Thyroid gland (tissue), 4 donors: ENCODE measurements around the gene CLK3. TPM values are rescaled to one million over a fixed set of nuclear protein-coding genes. Genes with fewer than 3 reads are reported as not detected.

Source experiments
- DNase-seq, 2 donors: peaks; one replicate each; pipeline ENCODE4 v3.0.0-alpha.2; 2019
- H3K27ac ChIP-seq, 3 donors: fragments of 200-600 bp; sonication (generic); 1 replicate in 2 of 3; 2 replicates in 1 of 3; pipeline ENCODE4 v1.5.1; 2016 to 2019; ENCODE audit warnings: mild to moderate bottlenecking in 1 of 3, moderate library complexity in 1 of 3
- H3K27me3 ChIP-seq: fragments of 200-600 bp; sonication (generic); one replicate; pipeline ENCODE4 v1.5.1; 2019
- H3K36me3 ChIP-seq, 2 donors: fragments of 200-600 bp; sonication (generic); one replicate each; pipeline ENCODE4 v1.5.1; 2016 to 2019
- H3K4me1 ChIP-seq, 2 donors: fragments of 200-600 bp; sonication (generic); one replicate each; pipeline ENCODE4 v1.5.1; 2017 to 2019
- H3K4me3 ChIP-seq, 3 donors: fragments of 200-600 bp; sonication (generic); replicated peaks in 1 of 3; 1 replicate in 2 of 3; 2 replicates in 1 of 3; pipeline ENCODE4 v1.5.1; 2016; ENCODE audit warnings: mild to moderate bottlenecking in 1 of 3
- H3K9me3 ChIP-seq: fragments of 200-600 bp; sonication (generic); one replicate; pipeline ENCODE4 v1.5.1; 2017
- POLR2A ChIP-seq, 2 donors: fragments of 450-650 bp; IDR thresholded peaks; one replicate each; pipeline ENCODE4 v1.6.1; 2017; ENCODE audit warnings: antibody characterized with exemption in 2 of 2, mild to moderate bottlenecking in 2 of 2, moderate library complexity in 1 of 2
- WGBS, 2 donors: methylation state at CpG; one replicate each; pipeline ENCODE4 v1.1.5; 2017; 5-methylcytosine and 5-hydroxymethylcytosine counted together
- intact Hi-C: fragments of 100-400 bp; cut with DNase I; formaldehyde crosslinking; loops from one replicate; pipeline ENCODE4 v1.15.1; 2023
- total RNA-seq, 4 donors: library from RNA; depleted of rRNA; stranded (reverse); fragments of >200 nt; gene quantifications; one replicate each; pipeline ENCODE4 v1.2.3, GENCODE V29; 2016
- TF ChIP-seq, protein P1 (sequence below), 6 experiments: fragments of 200-600 bp in 3 of 6; fragments of 450-650 bp in 3 of 6; sonication (generic) in 3 of 6; IDR thresholded peaks; one replicate each; pipeline ENCODE4 v1.5.1; 2016 to 2019; ENCODE audit warnings: antibody characterized with exemption in 6 of 6, mild to moderate bottlenecking in 2 of 6, inconsistent platforms in 1 of 6, moderate library complexity in 1 of 6

CLK3 gene
- total RNA-seq, 4 donors from 2014 or later, result 91.9 to 156 (median 120) TPM

DNA sequence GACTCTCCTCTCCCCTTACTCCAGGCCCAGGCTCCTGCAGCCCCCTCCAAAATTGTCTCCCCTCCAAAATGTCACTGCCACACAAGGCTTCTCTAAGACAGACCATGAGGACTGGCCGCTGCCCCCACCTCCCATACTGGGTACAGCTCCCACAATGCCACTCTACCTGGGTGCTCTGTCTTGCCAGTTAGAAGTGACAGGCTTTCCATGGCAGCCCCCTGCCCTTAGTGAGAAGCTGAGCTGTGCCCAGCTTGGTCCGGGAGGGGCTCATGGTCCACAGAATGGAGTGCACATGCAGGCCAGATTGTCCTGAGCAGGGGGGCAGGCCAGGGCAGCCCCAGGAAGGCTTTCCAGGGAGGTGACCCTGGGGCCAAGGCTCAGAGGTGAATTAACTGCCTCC lies 3.0 kb upstream of the CLK3 start:
- H3K4me3 ChIP-seq, result no peak overlapping the region
- intact Hi-C loops, result loop anchor here (5.0 to 10.0 kb wide), 2 partner anchors 70 to 228 kb away; partner anchors contain the start of gene ARID3B
- H3K27ac ChIP-seq, result no peak overlapping the region
- H3K36me3 ChIP-seq, result no peaks in the 10 kb centered on the region
- peaks cover 11 to 14% of the 10 kb centered on the region in 2 donors for H3K4me1 ChIP-seq
- no peaks in the 10 kb centered on the region for H3K27me3 ChIP-seq
- WGBS, 2 donors, result 90 to 97% methylated on average over 2 of the region's 2 CpGs
- no peak for TF ChIP-seq POLR2A (IDR thresholded peaks at IDR 0.05)
- TF ChIP-seq, protein P1, sequence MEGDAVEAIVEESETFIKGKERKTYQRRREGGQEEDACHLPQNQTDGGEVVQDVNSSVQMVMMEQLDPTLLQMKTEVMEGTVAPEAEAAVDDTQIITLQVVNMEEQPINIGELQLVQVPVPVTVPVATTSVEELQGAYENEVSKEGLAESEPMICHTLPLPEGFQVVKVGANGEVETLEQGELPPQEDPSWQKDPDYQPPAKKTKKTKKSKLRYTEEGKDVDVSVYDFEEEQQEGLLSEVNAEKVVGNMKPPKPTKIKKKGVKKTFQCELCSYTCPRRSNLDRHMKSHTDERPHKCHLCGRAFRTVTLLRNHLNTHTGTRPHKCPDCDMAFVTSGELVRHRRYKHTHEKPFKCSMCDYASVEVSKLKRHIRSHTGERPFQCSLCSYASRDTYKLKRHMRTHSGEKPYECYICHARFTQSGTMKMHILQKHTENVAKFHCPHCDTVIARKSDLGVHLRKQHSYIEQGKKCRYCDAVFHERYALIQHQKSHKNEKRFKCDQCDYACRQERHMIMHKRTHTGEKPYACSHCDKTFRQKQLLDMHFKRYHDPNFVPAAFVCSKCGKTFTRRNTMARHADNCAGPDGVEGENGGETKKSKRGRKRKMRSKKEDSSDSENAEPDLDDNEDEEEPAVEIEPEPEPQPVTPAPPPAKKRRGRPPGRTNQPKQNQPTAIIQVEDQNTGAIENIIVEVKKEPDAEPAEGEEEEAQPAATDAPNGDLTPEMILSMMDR (IDR thresholded peaks at IDR 0.05), result no peak
- no peaks in the 10 kb centered on the region for H3K9me3 ChIP-seq
- DNase-seq, result no peak

DNA sequence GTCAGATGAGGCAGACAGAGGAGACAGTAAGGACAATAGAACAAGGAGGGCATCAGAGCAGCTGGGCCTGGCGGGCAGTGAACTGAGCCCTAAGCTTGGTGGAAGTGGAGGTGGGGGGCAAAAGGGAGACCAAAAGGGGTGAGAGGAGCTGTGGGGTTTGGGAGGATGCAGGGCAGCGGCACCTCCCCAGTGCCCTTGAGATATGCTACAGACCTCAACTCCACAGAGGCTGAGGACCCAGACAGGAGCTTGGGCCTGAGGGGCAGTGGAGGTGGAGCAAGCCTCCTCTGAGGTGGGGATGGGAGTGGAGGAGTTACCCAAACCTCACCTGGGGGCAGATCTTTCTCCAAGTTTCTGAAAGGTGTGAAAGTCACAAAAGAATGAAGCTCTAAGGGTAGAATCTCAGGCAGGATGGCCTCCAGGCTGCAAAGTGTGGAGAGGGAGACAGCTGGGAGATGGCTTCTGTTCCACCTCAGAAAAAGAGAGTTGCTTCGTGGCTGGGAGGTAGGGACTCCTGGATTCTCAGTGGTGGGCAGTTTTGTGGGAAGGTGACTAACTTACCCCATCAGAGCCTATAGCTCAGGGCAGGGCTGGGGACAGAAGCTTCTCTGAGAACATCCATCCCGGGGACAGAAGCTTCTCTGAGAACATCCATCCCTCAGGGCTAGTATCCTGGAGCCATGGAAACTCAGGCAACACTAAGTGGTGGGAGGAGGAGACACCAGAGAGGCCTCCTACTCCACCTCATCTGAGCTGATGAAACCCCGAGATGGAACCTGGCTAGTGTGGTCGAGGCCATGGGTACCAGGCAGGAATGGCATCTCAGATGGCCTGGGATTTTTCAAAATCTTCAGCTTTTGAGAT lies 2.3 kb upstream of the CLK3 start:
- 76 to 86% methylated on average over 6 of the region's 6 CpGs for WGBS, 2 donors
- no peaks in the 10 kb centered on the region for H3K27me3 ChIP-seq
- no peak for TF ChIP-seq POLR2A (IDR thresholded peaks at IDR 0.05)
- TF ChIP-seq, protein P1 (IDR thresholded peaks at IDR 0.05), result no peak
- intact Hi-C loops, result loop anchor here (5.0 to 10.0 kb wide), 2 partner anchors 71 to 229 kb away; partner anchors contain the start of gene ARID3B
- no peaks in the 10 kb centered on the region for H3K36me3 ChIP-seq
- H3K27ac ChIP-seq, result no peak overlapping the region
- DNase-seq, result no peak
- H3K4me1 ChIP-seq, result peaks cover 17 to 18% of the 10 kb centered on the region in 2 donors
- H3K4me3 ChIP-seq, result no peak overlapping the region
- no peaks in the 10 kb centered on the region for H3K9me3 ChIP-seq

DNA sequence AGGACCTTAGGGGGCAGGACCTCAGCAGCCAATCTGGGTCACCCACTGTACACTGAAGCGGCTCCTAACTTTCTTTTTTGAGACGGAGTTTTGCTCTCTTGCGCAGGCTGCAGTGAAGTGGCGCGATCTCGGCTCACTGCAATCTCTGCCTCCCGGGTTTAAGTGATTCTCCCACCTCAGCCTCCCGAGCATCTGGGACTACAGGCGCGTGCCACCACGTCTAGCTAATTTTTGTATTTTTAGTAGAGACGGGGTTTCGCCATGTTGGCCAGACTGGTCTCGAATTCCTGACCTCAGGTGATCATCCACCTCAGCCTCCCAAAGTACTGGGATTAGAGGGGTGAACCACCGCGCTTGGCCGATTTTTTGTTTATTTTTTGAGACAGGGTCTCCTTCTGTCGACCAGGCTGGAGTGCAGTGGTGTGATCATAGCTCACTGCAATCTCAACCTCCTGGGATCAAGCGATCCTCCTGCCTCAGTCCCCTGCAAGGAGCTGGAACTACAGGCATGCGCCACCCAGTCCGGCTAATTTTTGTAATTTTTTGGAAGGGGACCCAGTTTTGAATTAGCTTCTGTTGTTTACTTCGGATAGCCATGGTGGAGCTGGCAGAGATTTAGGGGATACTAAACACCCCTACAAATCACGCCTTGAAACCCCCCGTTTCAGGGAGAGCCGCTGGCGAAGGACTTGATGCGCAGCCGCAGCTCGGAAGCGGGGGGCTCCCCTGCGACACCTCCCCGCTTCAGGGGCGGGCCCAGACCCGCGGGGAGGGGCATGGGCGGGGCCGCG lies 1.5 kb upstream of the CLK3 start:
- H3K36me3 ChIP-seq, result peaks cover 0 to under 1% of the 10 kb centered on the region in 2 donors
- H3K4me3 ChIP-seq, result peak overlapping the region in 2 of 3 donors; percentile 51 to 79
- no peaks in the 10 kb centered on the region for H3K9me3 ChIP-seq
- peaks cover 17 to 19% of the 10 kb centered on the region in 2 donors for H3K4me1 ChIP-seq
- H3K27me3 ChIP-seq, result no peaks in the 10 kb centered on the region
- H3K27ac ChIP-seq, result peak overlapping the region; percentile 88 to 98 (median 98)
- TF ChIP-seq, protein P1 (IDR thresholded peaks at IDR 0.05), result no peak
- TF ChIP-seq POLR2A (IDR thresholded peaks at IDR 0.05), result no peak
- 37 to 49% methylated on average over 24 to 33 of the region's 38 CpGs for WGBS, 2 donors
- intact Hi-C loops, result loop anchor here (5.0 to 10.0 kb wide), 2 partner anchors 72 to 229 kb away; partner anchors contain the start of gene ARID3B
- no peak for DNase-seq

DNA sequence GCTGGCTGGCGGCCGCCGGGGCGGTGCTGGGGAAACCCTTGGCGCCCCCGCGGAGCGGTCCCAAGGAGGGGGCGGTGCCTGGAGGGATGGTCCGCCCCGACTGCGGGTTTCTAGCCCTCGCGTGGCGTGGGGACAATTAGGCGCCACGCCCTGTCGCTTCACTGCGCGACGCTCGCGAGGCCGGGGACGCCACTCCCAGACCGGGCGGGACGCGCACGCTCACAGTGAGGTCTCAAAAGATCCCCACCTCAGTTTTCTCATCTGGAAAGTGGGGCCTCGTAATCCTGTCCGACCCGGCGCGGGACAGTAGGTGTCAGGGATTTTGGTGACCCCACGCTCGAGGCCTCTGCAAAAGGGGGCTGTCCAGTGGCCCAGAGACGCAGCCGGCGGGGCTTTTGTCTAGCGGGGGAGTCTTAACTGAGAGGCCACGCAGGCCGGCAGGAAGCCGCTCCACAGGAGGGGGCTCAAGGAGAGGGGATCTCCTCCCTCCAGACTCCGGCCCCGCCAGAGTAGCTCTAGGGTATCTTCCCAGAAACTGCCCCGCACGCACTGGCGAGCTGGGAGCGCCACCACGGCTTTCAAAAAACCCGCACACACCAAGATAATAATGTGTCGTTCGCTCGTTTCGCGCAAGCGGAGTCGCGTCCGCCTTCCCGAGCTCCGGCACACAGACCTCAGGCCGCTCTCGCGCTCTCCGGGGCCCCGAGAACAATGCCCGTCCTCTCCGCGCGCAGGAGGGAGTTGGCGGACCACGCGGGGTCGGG lies 710 bp upstream of the CLK3 start:
- peak; percentile 86 to 89 for DNase-seq
- WGBS, 2 donors, result 0% methylated on average over 25 of the region's 76 CpGs; no CpG with 5 or more reads in 1 of the 2 donors
- H3K9me3 ChIP-seq, result no peaks in the 10 kb centered on the region
- peak; percentile 29 to 46 for TF ChIP-seq POLR2A (IDR thresholded peaks at IDR 0.05)
- TF ChIP-seq, protein P1 (IDR thresholded peaks at IDR 0.05), result no peak
- H3K27ac ChIP-seq, result peak overlapping the region; percentile 88 to 98 (median 98)
- peak overlapping the region; percentile 49 to 79 (median 51) for H3K4me3 ChIP-seq
- no peaks in the 10 kb centered on the region for H3K27me3 ChIP-seq
- peaks cover 7 to 8% of the 10 kb centered on the region in 2 donors for H3K36me3 ChIP-seq
- intact Hi-C loops, result loop anchor here (5.0 to 10.0 kb wide), 2 partner anchors 73 to 230 kb away; partner anchors contain the start of gene ARID3B
- peaks cover 17 to 19% of the 10 kb centered on the region in 2 donors for H3K4me1 ChIP-seq
